ENCODE measurements around the gene DAB2IP. TPM values are rescaled to one million over a fixed set of nuclear protein-coding genes. Genes with fewer than 3 reads are reported as not detected.

DAB2IP gene
- total RNA-seq, 1 experiment from 2014 or later: 31.0 TPM

GRCh38 chr9:121616123-121616755, 35.2 kb upstream of the DAB2IP start (continued):
- TF ChIP-seq ATF3 (IDR thresholded peaks at IDR 0.05) (no peak), EZH2phosphoT487 (IDR thresholded peaks at IDR 0.05; ENCODE audit: borderline replicate concordance) (no peak), SRF (IDR thresholded peaks at IDR 0.05; ENCODE audit: low read depth) (no peak), SIN3A (IDR thresholded peaks at IDR 0.05; ENCODE audit: low read depth) (no peak), POLR2AphosphoS5 (IDR thresholded peaks at IDR 0.05; ENCODE audit: low read depth, low read length) (no peak), JUND (IDR thresholded peaks at IDR 0.05) (no peak), FOSL1 (IDR thresholded peaks at IDR 0.05; ENCODE audit: low read depth) (no peak), YY1 (IDR thresholded peaks at IDR 0.05; ENCODE audit: extremely low read depth, insufficient replicate concordance, low read depth, low read length) (no peak), RAD21 (IDR thresholded peaks at IDR 0.05; ENCODE audit: low read depth) (no peak), ELF1 (IDR thresholded peaks at IDR 0.05; ENCODE audit: borderline replicate concordance, low read depth) (no peak), TCF7L2 (IDR thresholded peaks at IDR 0.05; ENCODE audit: borderline replicate concordance, extremely low read depth, insufficient read depth, insufficient read length) (no peak)

GRCh38 chr9:121618504-121618903, 32.9 kb upstream of the DAB2IP start:
- Histone ChIP-seq H3K27me3 (ENCODE audit: insufficient read depth, low read length) (no peaks in the 10 kb centered on the region), H3K27ac (ENCODE audit: low read depth, low read length) (no peak overlapping the region), H2AFZ (ENCODE audit: low read depth, low read length, poor library complexity, severe bottlenecking) (no peak overlapping the region), H3K9ac (ENCODE audit: low read length) (no peak overlapping the region), H4K20me1 (ENCODE audit: insufficient read depth) (no peaks in the 10 kb centered on the region), H3K4me2 (ENCODE audit: low read length) (peak overlapping the region; percentile 43), H3K9me2 (ENCODE audit: insufficient read depth) (no peaks in the 10 kb centered on the region), H3K36me3 (ENCODE audit: control insufficient read depth in 1 of 2, insufficient read depth in 2 of 2, low read length in 2 of 2) (no peaks in the 10 kb centered on the region), H3K4me1 (ENCODE audit: control insufficient read depth in 1 of 2, insufficient read depth in 2 of 2, low read length in 2 of 2) (peaks cover 11 to 38% of the 10 kb centered on the region in 2 experiments), H3K4me3 (replicated peaks in 1 of 2; ENCODE audit: low read depth in 1 of 2, low read length in 2 of 2) (no peak overlapping the region), H3K9me3 (ENCODE audit: control insufficient read depth in 1 of 2, insufficient read depth in 1 of 2, low read depth in 1 of 2, low read length in 2 of 2) (no peaks in the 10 kb centered on the region), H3K79me2 (ENCODE audit: insufficient read depth, low read length) (peaks cover 9% of the 10 kb centered on the region; the same call in 1 of the 2 replicates)
- DNase-seq (ENCODE audit: low read depth, low spot score) (no peak), ATAC-seq (no peak)
- no TSS peak for BruUV-seq (replicated peaks)
- ChIA-PET POLR2A (no interaction called here), RAD21 (ENCODE audit: low non-redundant PET in 1 of 2, low total read pairs in 2 of 2, uncharacterized antibody in 2 of 2, unreplicated experiment in 2 of 2) (no interaction called here), CTCF (no interaction called here)
- intact Hi-C loops (cut with micrococcal nuclease): no loop called here
- no peak for TF ChIP-seq CTCF (IDR thresholded peaks at IDR 0.05 in 2 of 3, conservative IDR thresholded peaks at IDR 0.05 in 1 of 3; ENCODE audit: borderline replicate concordance in 1 of 3, insufficient read depth in 1 of 3, low read depth in 2 of 3, low read length in 2 of 3)
- no peak for TF ChIP-seq SRF (IDR thresholded peaks at IDR 0.05; ENCODE audit: low read depth)
- no peak for TF ChIP-seq CBX3 (IDR thresholded peaks at IDR 0.05; ENCODE audit: low read depth)
- no peak for TF ChIP-seq ATF3 (IDR thresholded peaks at IDR 0.05)
- no peak for TF ChIP-seq FOSL1 (IDR thresholded peaks at IDR 0.05; ENCODE audit: low read depth)
- no peak for TF ChIP-seq CEBPB (IDR thresholded peaks at IDR 0.05; ENCODE audit: low read depth)
- no peak for TF ChIP-seq EZH2phosphoT487 (IDR thresholded peaks at IDR 0.05; ENCODE audit: borderline replicate concordance)
- TF ChIP-seq ZFX (IDR thresholded peaks at IDR 0.05): no peak
- TF ChIP-seq ZBTB33 (IDR thresholded peaks at IDR 0.05; ENCODE audit: extremely low read depth, insufficient replicate concordance, low read length): no peak
- no peak for TF ChIP-seq REST (IDR thresholded peaks at IDR 0.05; ENCODE audit: low read depth)

Data from HCT116 (cell line).